K562 (cell line): Measurements from ENCODE around the gene VRK2. TPM values are rescaled to one million over a fixed set of nuclear protein-coding genes. Genes with fewer than 3 reads are reported as not detected.
A peak's percentile ranks its signal among the peaks of the same experiment; 100 is the strongest.

ENCODE experiments used
- DNMT1 ChIP-seq: fragments of 450-650 bp; IDR thresholded peaks from 2 replicates; pipeline ENCODE4 v1.6.1; 2016; ENCODE audit warnings: antibody characterized with exemption, mild to moderate bottlenecking
- ETV1 ChIP-seq: fragments of 450-650 bp; conservative IDR thresholded peaks from 2 replicates; pipeline ENCODE4 v1.6.1; 2016; ENCODE audit warnings: missing genetic modification characterization, control low read depth, low read depth, missing compliant biosample characterization
- HLTF ChIP-seq: fragments of 450-650 bp; IDR thresholded peaks from 2 replicates; pipeline ENCODE4 v1.6.1; 2016
- JUND ChIP-seq, 2 experiments: IDR thresholded peaks; 2 replicates in 1 of 2; 3 replicates in 1 of 2; pipeline ENCODE4 v1.6.1; 2011; ENCODE audit warnings: borderline replicate concordance in 2 of 2, low read depth in 2 of 2, low read length in 2 of 2, improper control_type of control experiment in 1 of 2, missing biosample characterization in 1 of 2, missing genetic modification characterization in 1 of 2, missing genetic modification reagents in 1 of 2
- NCOA2 ChIP-seq, 2 experiments: fragments of 450-650 bp; IDR thresholded peaks; 2 replicates each; pipeline ENCODE4 v1.6.1; 2018; ENCODE audit warnings: mild to moderate bottlenecking in 2 of 2, moderate library complexity in 1 of 2; ENCODE audit not compliant: partially characterized antibody in 2 of 2
- PATZ1 ChIP-seq: fragments of 250-450 bp; sonication (Bioruptor Pico); IDR thresholded peaks from 2 replicates; pipeline ENCODE4 v1.5.0; 2020; ENCODE audit warnings: mild to moderate bottlenecking, borderline replicate concordance
- POLR2B ChIP-seq: fragments of 450-650 bp; IDR thresholded peaks from 2 replicates; pipeline ENCODE4 v1.6.1; 2018; ENCODE audit warnings: low read depth; ENCODE audit not compliant: partially characterized antibody
- RBM34 ChIP-seq: fragments of 200-400 bp; formaldehyde crosslinking; IDR thresholded peaks from 2 replicates; pipeline ENCODE4 v1.6.1; 2018; ENCODE audit warnings: low read length, borderline replicate concordance; ENCODE audit not compliant: insufficient read depth
- SOX6 ChIP-seq: fragments of 450-650 bp; IDR thresholded peaks from 2 replicates; pipeline ENCODE4 v1.6.1; 2014; ENCODE audit warnings: mild to moderate bottlenecking
- SREBF1 ChIP-seq: fragments of 150-350 bp; IDR thresholded peaks from 2 replicates; pipeline ENCODE4 v1.6.1; 2014; ENCODE audit warnings: antibody characterized with exemption, low read depth, low read length, borderline replicate concordance
- TBP ChIP-seq: optimal IDR thresholded peaks from 2 replicates; pipeline ENCODE3; 2011; ENCODE audit warnings: low read depth, low read length, improper control_type of control experiment
- TSC22D4 ChIP-seq: fragments of 450-650 bp; IDR thresholded peaks from 2 replicates; pipeline ENCODE4 v1.6.1; 2016; ENCODE audit warnings: missing genetic modification characterization, missing biosample characterization, control low read depth
- YY1 ChIP-seq, 3 experiments: IDR thresholded peaks; 2 replicates each; pipeline ENCODE4 v1.6.1; 2011; ENCODE audit warnings: low read length in 2 of 3, mild to moderate bottlenecking in 2 of 3, moderate library complexity in 2 of 3, borderline replicate concordance in 1 of 3, control low read depth in 1 of 3, low read depth in 1 of 3; ENCODE audit not compliant: insufficient read depth in 3 of 3, insufficient replicate concordance in 2 of 3, control insufficient read depth in 1 of 3, insufficient read length in 1 of 3; ENCODE audit errors: extremely low read depth in 1 of 3
- ZC3H11A ChIP-seq: IDR thresholded peaks from 2 replicates; pipeline ENCODE4 v1.6.1; 2012; ENCODE audit warnings: low read depth, low read length, improper control_type of control experiment
- ZNF12 ChIP-seq: sonication (generic); formaldehyde crosslinking; IDR thresholded peaks from 2 replicates; pipeline ENCODE4 v1.4.0; 2020; ENCODE audit warnings: mild to moderate bottlenecking, missing genetic modification reagents
- ZNF316 ChIP-seq: fragments of 450-650 bp; IDR thresholded peaks from 2 replicates; pipeline ENCODE4 v1.6.1; 2016
- ZNF830 ChIP-seq: fragments of 250-450 bp; sonication (Bioruptor Pico); IDR thresholded peaks from 2 replicates; pipeline ENCODE4 v1.5.0; 2021; ENCODE audit warnings: mild to moderate bottlenecking
- polyA plus RNA-seq, 8 experiments: library from polyadenylated mRNA; depleted of rRNA in 4 of 8; stranded (reverse) in 5 of 8; unstranded in 3 of 8; fragments of >200 nt; fragmentation: Nextera tagmentation in 2 of 8; fragmentation: Illumina TruSeq in 1 of 8; extraction: Ambion mirVana in 2 of 8; extraction: Trizol in 1 of 8; gene quantifications; 2 replicates each; pipeline versions ENCODE4 v1.2.1 to v1.2.3, GENCODE V29; 2011 to 2014; ENCODE audit warnings: inconsistent platforms in 1 of 8, missing spikeins in 1 of 8
- total RNA-seq, 7 experiments: library from RNA; depleted of rRNA in 6 of 7; stranded (reverse); fragments of >200 nt in 6 of 7; fragmentation: Illumina TruSeq in 2 of 7; extraction: Trizol in 2 of 7; gene quantifications; 2 replicates each; pipeline versions ENCODE4 v1.2.1 to v1.2.3, GENCODE V29; 2011 to 2021; ENCODE audit warnings: low replicate concordance in 1 of 7
- TF ChIP-seq, protein P1 (sequence below): fragments of 250-450 bp; sonication (Bioruptor Pico); IDR thresholded peaks from 2 replicates; pipeline ENCODE4 v1.4.0; 2020; ENCODE audit warnings: mild to moderate bottlenecking, moderate library complexity
- TF ChIP-seq, protein P2 (sequence below), 3 experiments: fragments of 200-800 bp in 1 of 3; sonication (Bioruptor generic) in 1 of 3; sonication (generic) in 1 of 3; formaldehyde crosslinking in 1 of 3; IDR thresholded peaks; 2 replicates each; pipeline versions ENCODE4 v1.6.1 to v1.8.0; 2016 to 2022; ENCODE audit warnings: mild to moderate bottlenecking in 2 of 3, missing compliant biosample characterization in 2 of 3, missing genetic modification characterization in 2 of 3, missing genetic modification reagents in 1 of 3

VRK2 gene
- total and polyA plus RNA-seq, 9 of the 15 experiments (the other 6 are each of a cell fraction or from before 2014, with no cell fraction given): 22.6 to 49.2 (median 36.2) TPM

DNA sequence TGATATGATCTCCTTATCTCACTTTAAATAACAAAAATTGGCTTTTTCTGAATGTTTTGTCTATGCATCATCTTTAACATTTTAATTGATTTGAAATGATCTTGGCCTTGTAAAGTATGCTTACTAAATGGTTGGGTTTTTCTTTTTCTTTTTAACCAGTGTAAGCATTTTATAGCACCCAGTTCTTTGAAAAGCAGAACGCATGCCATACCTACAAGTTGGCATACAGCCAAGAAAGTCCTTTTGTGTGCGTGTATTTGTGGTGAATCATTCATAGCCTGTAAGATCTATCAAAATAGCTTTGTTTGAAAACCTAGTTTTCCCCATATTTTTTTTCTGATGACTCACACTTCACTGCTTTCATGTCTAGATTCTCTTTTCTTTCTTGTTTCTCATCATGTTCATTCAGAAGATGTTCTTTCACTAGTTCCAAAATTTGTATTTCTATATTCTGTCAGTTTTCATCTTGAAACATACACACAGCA, 4.1 kb upstream of the VRK2 start (continued):
- TF ChIP-seq, protein P1, sequence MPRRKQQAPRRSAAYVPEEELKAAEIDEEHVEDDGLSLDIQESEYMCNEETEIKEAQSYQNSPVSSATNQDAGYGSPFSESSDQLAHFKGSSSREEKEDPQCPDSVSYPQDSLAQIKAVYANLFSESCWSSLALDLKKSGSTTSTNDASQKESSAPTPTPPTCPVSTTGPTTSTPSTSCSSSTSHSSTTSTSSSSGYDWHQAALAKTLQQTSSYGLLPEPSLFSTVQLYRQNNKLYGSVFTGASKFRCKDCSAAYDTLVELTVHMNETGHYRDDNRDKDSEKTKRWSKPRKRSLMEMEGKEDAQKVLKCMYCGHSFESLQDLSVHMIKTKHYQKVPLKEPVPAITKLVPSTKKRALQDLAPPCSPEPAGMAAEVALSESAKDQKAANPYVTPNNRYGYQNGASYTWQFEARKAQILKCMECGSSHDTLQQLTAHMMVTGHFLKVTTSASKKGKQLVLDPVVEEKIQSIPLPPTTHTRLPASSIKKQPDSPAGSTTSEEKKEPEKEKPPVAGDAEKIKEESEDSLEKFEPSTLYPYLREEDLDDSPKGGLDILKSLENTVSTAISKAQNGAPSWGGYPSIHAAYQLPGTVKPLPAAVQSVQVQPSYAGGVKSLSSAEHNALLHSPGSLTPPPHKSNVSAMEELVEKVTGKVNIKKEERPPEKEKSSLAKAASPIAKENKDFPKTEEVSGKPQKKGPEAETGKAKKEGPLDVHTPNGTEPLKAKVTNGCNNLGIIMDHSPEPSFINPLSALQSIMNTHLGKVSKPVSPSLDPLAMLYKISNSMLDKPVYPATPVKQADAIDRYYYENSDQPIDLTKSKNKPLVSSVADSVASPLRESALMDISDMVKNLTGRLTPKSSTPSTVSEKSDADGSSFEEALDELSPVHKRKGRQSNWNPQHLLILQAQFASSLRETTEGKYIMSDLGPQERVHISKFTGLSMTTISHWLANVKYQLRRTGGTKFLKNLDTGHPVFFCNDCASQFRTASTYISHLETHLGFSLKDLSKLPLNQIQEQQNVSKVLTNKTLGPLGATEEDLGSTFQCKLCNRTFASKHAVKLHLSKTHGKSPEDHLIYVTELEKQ (CRISPR knock-in tag): no peak
- TF ChIP-seq JUND (IDR thresholded peaks at IDR 0.05; ENCODE audit: borderline replicate concordance, low read depth, low read length) (peak; percentile 71), JUND (tag; IDR thresholded peaks at IDR 0.05; ENCODE audit: borderline replicate concordance, low read depth, low read length) (no peak), ZNF830 (CRISPR knock-in tag) (no peak), POLR2B (no peak), ZC3H11A (no peak), ZNF316 (peak; percentile 53), DNMT1 (no peak), TSC22D4 (tag) (no peak), NCOA2 (IDR thresholded peaks at IDR 0.05; ENCODE audit: partially characterized antibody in 2 of 2) (peak in 1 of 2 experiments; percentile 28), PATZ1 (no peak), YY1 (IDR thresholded peaks at IDR 0.05; ENCODE audit: borderline replicate concordance in 1 of 3, control insufficient read depth in 1 of 3, extremely low read depth in 1 of 3, insufficient read depth in 3 of 3, insufficient read length in 1 of 3, insufficient replicate concordance in 2 of 3, low read depth in 1 of 3, low read length in 2 of 3) (no peak), ETV1 (tag) (no peak), HLTF (no peak), TBP (no peak), ZNF12 (no peak), SREBF1 (no peak), SOX6 (peak; percentile 56), RBM34 (no peak)
- TF ChIP-seq, protein P2, sequence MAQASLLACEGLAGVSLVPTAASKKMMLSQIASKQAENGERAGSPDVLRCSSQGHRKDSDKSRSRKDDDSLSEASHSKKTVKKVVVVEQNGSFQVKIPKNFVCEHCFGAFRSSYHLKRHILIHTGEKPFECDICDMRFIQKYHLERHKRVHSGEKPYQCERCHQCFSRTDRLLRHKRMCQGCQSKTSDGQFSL (CRISPR knock-in tag; IDR thresholded peaks at IDR 0.05): no peak
- TF ChIP-seq, protein P2 (tag; IDR thresholded peaks at IDR 0.05): no peak
